ENCODE data around the gene GOLGA6L7.
"Not testable (repeated sequence)": the region's sequence is repeated elsewhere in the genome, so short reads cannot be mapped to it uniquely, and the experiment has no call there.

The GOLGA6L7 gene

GRCh38 chr15:28884151-28884940 is 35.9 kb upstream of the GOLGA6L7 start:
- no peak for DNase-seq

GRCh38 chr15:28881600-28881999 is 33.2 kb upstream of the GOLGA6L7 start:
- DNase-seq = no peak

- DNase-seq = no peak
These were observed 32.7 kb upstream of the GOLGA6L7 start for GRCh38 chr15:28881170-28881569.

GRCh38 chr15:28880680-28881079 is 32.2 kb upstream of the GOLGA6L7 start:
- no peak for DNase-seq

GRCh38 chr15:28879551-28879950 is 31.1 kb upstream of the GOLGA6L7 start:
- no peak for DNase-seq

- no peak for DNase-seq
These were observed 29.8 kb upstream of the GOLGA6L7 start for GRCh38 chr15:28878209-28878608.

- DNase-seq = no peak
These were observed 28.4 kb upstream of the GOLGA6L7 start for GRCh38 chr15:28876845-28877185.

GRCh38 chr15:28876131-28876844 is 27.8 kb upstream of the GOLGA6L7 start:
- DNase-seq = no peak

- no peak for DNase-seq
These were observed 27.1 kb upstream of the GOLGA6L7 start for GRCh38 chr15:28875461-28876000.

GRCh38 chr15:28873585-28874190 is 25.2 kb upstream of the GOLGA6L7 start:
- no peak for DNase-seq

GRCh38 chr15:28873006-28873405 is 24.6 kb upstream of the GOLGA6L7 start:
- no peak for DNase-seq

GRCh38 chr15:28871168-28871567 is 22.7 kb upstream of the GOLGA6L7 start:
- DNase-seq = no peak

- DNase-seq = no peak
These were observed 20.4 kb upstream of the GOLGA6L7 start for GRCh38 chr15:28868744-28869345.

- DNase-seq = not testable (repeated sequence)
These were observed 13.3 kb upstream of the GOLGA6L7 start for GRCh38 chr15:28861589-28862293.

GRCh38 chr15:28861031-28861534 is 12.6 kb upstream of the GOLGA6L7 start:
- DNase-seq = no peak

- DNase-seq = not testable (repeated sequence)
These were observed 6.1 kb upstream of the GOLGA6L7 start for GRCh38 chr15:28854578-28854977.

- not testable (repeated sequence) for DNase-seq
These were observed 5.2 kb upstream of the GOLGA6L7 start for GRCh38 chr15:28853654-28854053.

- not testable (repeated sequence) for DNase-seq
These were observed 1.3 kb upstream of the GOLGA6L7 start for GRCh38 chr15:28849766-28850165.

GRCh38 chr15:28849271-28849670 is 827 bp upstream of the GOLGA6L7 start:
- not testable (repeated sequence) for DNase-seq

- DNase-seq = not testable (repeated sequence)
These were observed 485 bp downstream of the GOLGA6L7 start for GRCh38 chr15:28847959-28848358.

GRCh38 chr15:28847247-28847646 is 1.2 kb downstream of the GOLGA6L7 start:
- not testable (repeated sequence) for DNase-seq

GRCh38 chr15:28844147-28844546 is 4.3 kb downstream of the GOLGA6L7 start:
- not testable (repeated sequence) for DNase-seq

All from NCI-H1105 treated with DMSO at 0.1 percent for 48 hours (cell line).